Heart right ventricle (tissue), 16 donors: ENCODE results near the gene OR1M1. TPM values are rescaled to one million over a fixed set of nuclear protein-coding genes. Genes with fewer than 3 reads are reported as not detected.

Experiments used
- ATAC-seq, 8 donors: fragments of 200-7000 bp; cut with Tn5 transposase; one replicate each; pipeline ENCODE4 v1.9.1; 2020; ENCODE audit warnings: mild to moderate bottlenecking in 8 of 8, moderate library complexity in 8 of 8, moderate number of reproducible peaks in 1 of 8
- DNase-seq, 2 donors: peaks; one replicate each; pipeline ENCODE4 v3.0.0-alpha.2; 2020
- H3K27ac ChIP-seq, 10 donors: fragments of 200-600 bp; sonication (generic) in 2 of 10; one replicate each; pipeline versions ENCODE4 v1.5.0 to v1.8.0; 2020 to 2022; ENCODE audit warnings: mild to moderate bottlenecking in 3 of 10
- H3K27me3 ChIP-seq, 7 donors: fragments of 200-600 bp; one replicate each; pipeline ENCODE4 v1.8.0; 2021 to 2022; ENCODE audit warnings: mild to moderate bottlenecking in 2 of 7
- H3K36me3 ChIP-seq, 9 donors: fragments of 200-600 bp; sonication (generic) in 1 of 9; one replicate each; pipeline versions ENCODE4 v1.5.0 to v1.8.0; 2020 to 2022; ENCODE audit warnings: mild to moderate bottlenecking in 2 of 9
- H3K4me1 ChIP-seq, 9 donors: fragments of 200-600 bp; sonication (generic) in 1 of 9; one replicate each; pipeline versions ENCODE4 v1.5.0 to v1.8.0; 2020 to 2022; ENCODE audit warnings: mild to moderate bottlenecking in 4 of 9
- H3K4me3 ChIP-seq, 10 donors: fragments of 200-600 bp; sonication (generic) in 2 of 10; one replicate each; pipeline versions ENCODE4 v1.5.0 to v1.8.0; 2020 to 2022; ENCODE audit warnings: mild to moderate bottlenecking in 7 of 10, moderate library complexity in 2 of 10
- H3K9me3 ChIP-seq, 11 donors: fragments of 200-600 bp in 10 of 11; sonication (generic) in 2 of 11; one replicate each; pipeline versions ENCODE4 v1.5.0 to v1.8.0; 2013 to 2022; ENCODE audit warnings: mild to moderate bottlenecking in 2 of 11, control low read depth in 1 of 11, moderate library complexity in 1 of 11
- WGBS, 2 donors: extraction: QIAGEN DNeasy Blood & Tissue Kit; methylation state at CpG; one replicate each; pipeline ENCODE4 v1.1.7; 2013; ENCODE audit warnings: inconsistent platforms in 1 of 2; 5-methylcytosine and 5-hydroxymethylcytosine counted together
- intact Hi-C, 10 donors: fragments of 100-400 bp; cut with DNase I; formaldehyde crosslinking; loops; one replicate each; pipeline versions ENCODE4 v1.11.1 to v1.14.2; 2022
- polyA plus RNA-seq, 2 donors: library from polyadenylated mRNA; stranded (reverse); fragments of 200-250 nt; gene quantifications; one replicate each; pipeline ENCODE4 v1.2.3, GENCODE V29; 2013
- total RNA-seq, 10 donors: library from RNA; stranded (reverse); fragmentation: NEBNext Ultra II Directional in 3 of 10; extraction: Animal tissue kit (Norgen Biotek cat#: 25700) in 3 of 10; gene quantifications; one replicate each; pipeline versions ENCODE4 v1.2.1 to v1.2.4, GENCODE V29; 2021 to 2023
- TF ChIP-seq, protein P1 (sequence below), 9 donors: fragments of 200-600 bp; sonication (generic) in 2 of 9; IDR thresholded peaks; one replicate each; pipeline versions ENCODE4 v1.5.0 to v1.8.0; 2021 to 2022; ENCODE audit warnings: antibody characterized with exemption in 9 of 9, mild to moderate bottlenecking in 5 of 9, moderate library complexity in 1 of 9
- donor health status: Arrhythmogenic right ventricular cardiomyopathy.
- donor health status: ischemic (EF 13 %, LVEDD 7.1; RV severe dilation, severe dysfunction).
- donor health status: healthy with polysubstance abuse.
- donor health status: DM: no; HTN: yes; CAD: no.
- donor health status: DM: no; HTN: no; CAD: no.
- donor health status: ischemic (EF 25% LVEDD 6.9; RV normal size, moderate dysfunction).
- donor health status: ischemic (EF 25% LVEDD 5.7; RV mildly dilated, moderate dysfunction).
- donor health status: healthy.
- donor health status: DM: yes; HTN: yes; CAD: no.
- donor health status: Ischemic cardiomyopathy.
- donor health status: ischemic (EF 35%, LVEDD 5.7; RV mildly dilated, moderate dysfunction).
- donor health status: nonischemic (EF 11% LVEDD 7.7; RV severe dilation, severe dysfunction).
- donor health status: DM: yes; HTN: yes; CAD: no.
- donor health status: PGD.
- donor health status: ischemic (EF 29% LVEDD 5.4; RV normal size, mild dysfunction).
- donor health status: nonischemic (EF 23%, LVEDD 6.1; RV moderate dilation, normal function).

Gene OR1M1
- total and polyA plus RNA-seq, 12 donors: not detected

- no peak overlapping the region for H3K4me3 ChIP-seq
- H3K36me3 ChIP-seq: no peaks in the 10 kb centered on the region
- H3K9me3 ChIP-seq: no peaks in the 10 kb centered on the region
- 79 to 83% methylated on average over 8 of the region's 8 CpGs for WGBS, 2 donors
- TF ChIP-seq, protein P1, sequence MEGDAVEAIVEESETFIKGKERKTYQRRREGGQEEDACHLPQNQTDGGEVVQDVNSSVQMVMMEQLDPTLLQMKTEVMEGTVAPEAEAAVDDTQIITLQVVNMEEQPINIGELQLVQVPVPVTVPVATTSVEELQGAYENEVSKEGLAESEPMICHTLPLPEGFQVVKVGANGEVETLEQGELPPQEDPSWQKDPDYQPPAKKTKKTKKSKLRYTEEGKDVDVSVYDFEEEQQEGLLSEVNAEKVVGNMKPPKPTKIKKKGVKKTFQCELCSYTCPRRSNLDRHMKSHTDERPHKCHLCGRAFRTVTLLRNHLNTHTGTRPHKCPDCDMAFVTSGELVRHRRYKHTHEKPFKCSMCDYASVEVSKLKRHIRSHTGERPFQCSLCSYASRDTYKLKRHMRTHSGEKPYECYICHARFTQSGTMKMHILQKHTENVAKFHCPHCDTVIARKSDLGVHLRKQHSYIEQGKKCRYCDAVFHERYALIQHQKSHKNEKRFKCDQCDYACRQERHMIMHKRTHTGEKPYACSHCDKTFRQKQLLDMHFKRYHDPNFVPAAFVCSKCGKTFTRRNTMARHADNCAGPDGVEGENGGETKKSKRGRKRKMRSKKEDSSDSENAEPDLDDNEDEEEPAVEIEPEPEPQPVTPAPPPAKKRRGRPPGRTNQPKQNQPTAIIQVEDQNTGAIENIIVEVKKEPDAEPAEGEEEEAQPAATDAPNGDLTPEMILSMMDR (IDR thresholded peaks at IDR 0.05): no peak
- H3K27me3 ChIP-seq: peaks cover 0 to 23% (median 3%) of the 10 kb centered on the region in 7 donors
- H3K27ac ChIP-seq: no peak overlapping the region
- no peak for ATAC-seq
- intact Hi-C loops: no loop called here
- no peaks in the 10 kb centered on the region for H3K4me1 ChIP-seq
- no peak for DNase-seq
Measured at GRCh38 chr19:9041023-9041422, 45.8 kb upstream of the OR1M1 start.

GRCh38 chr19:9043524-9043923 lies 43.3 kb upstream of the OR1M1 start:
- DNase-seq: no peak
- Histone ChIP-seq H3K4me3 (no peak overlapping the region), H3K27ac (no peak overlapping the region), H3K36me3 (no peaks in the 10 kb centered on the region), H3K27me3 (peaks cover 0 to 24% (median 2%) of the 10 kb centered on the region in 7 donors), H3K9me3 (no peaks in the 10 kb centered on the region), H3K4me1 (no peaks in the 10 kb centered on the region)
- WGBS, 2 donors: 86 to 89% methylated on average over 5 of the region's 5 CpGs
- intact Hi-C loops: no loop called here
- TF ChIP-seq, protein P1 (IDR thresholded peaks at IDR 0.05): no peak
- ATAC-seq: no peak

- intact Hi-C loops: no loop called here
- Histone ChIP-seq H3K36me3 (no peaks in the 10 kb centered on the region), H3K4me1 (no peaks in the 10 kb centered on the region), H3K27ac (no peak overlapping the region), H3K27me3 (peaks cover 0 to 24% (median 0%) of the 10 kb centered on the region in 7 donors), H3K4me3 (no peak overlapping the region), H3K9me3 (no peaks in the 10 kb centered on the region)
- WGBS, 2 donors: 64 to 69% methylated on average over 3 of the region's 3 CpGs
- DNase-seq (no peak), ATAC-seq (no peak)
- TF ChIP-seq, protein P1 (IDR thresholded peaks at IDR 0.05): no peak
Measured at GRCh38 chr19:9044449-9044848, 42.4 kb upstream of the OR1M1 start.

- peaks cover 0 to 30% (median 0%) of the 10 kb centered on the region in 7 donors for H3K27me3 ChIP-seq
- no peak overlapping the region for H3K4me3 ChIP-seq
- TF ChIP-seq, protein P1 (IDR thresholded peaks at IDR 0.05): no peak
- DNase-seq (no peak), ATAC-seq (no peak)
- no peak overlapping the region for H3K27ac ChIP-seq
- no peaks in the 10 kb centered on the region for H3K36me3 ChIP-seq
- intact Hi-C loops: no loop called here
- H3K4me1 ChIP-seq: no peaks in the 10 kb centered on the region
- WGBS, 2 donors: 52 to 64% methylated on average over 4 of the region's 4 CpGs
- no peaks in the 10 kb centered on the region for H3K9me3 ChIP-seq
Measured at GRCh38 chr19:9046694-9047093, 40.2 kb upstream of the OR1M1 start.
